Stimulated activated CD8-positive, alpha-beta memory T cell treated with anti-CD3 and anti-CD28 coated beads, Interleukin-12 subunit alpha, Interleukin-12 subunit beta, amount 100 ng/mL, for 24 hours (primary cell): ENCODE data around the gene GLIS1.

Experiments
- DNase-seq: peaks from one replicate; pipeline ENCODE4 v3.0.0-alpha.2; 2020; ENCODE audit errors: extremely low read depth

GLIS1 gene

DNA sequence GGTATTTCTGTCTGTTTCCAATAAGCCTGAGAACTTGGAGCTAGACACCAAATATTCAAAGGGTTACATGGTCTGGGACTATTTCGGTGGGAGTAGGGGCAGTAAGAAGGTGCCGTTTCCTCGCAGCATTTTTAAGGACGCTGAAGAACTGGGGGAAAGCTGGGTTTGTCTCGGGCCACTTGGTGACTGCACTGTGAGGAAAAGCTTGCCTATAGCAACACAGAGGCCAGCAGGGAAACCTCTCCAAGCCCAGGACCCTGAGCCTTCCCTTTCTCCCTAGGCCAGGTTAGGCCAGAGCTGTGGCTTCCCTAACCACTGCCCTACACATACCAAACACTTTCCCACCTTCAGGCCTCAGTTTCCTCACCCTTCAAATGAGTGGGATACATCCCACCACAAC, 3.3 kb downstream of the GLIS1 start:
- DNase-seq: no peak

DNA sequence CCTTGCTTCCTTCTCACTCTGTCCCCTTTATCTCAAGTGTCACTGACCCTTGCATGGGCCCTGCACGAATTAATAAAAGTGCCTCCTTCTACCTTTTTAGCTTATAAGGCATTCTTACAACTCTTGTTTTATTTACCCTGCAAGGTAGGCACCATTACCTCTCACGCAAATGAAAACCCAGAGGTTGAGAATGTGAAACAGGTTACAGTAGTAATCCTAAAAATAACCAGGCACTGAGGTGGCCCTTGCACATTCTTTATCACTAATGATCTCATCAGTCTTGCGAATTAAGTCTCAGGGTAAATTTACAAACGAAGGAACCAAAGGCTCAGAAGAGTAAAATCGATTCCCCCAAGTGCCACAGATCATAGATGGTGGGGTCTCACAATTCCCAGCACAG, 3.7 kb downstream of the GLIS1 start:
- no peak for DNase-seq

DNA sequence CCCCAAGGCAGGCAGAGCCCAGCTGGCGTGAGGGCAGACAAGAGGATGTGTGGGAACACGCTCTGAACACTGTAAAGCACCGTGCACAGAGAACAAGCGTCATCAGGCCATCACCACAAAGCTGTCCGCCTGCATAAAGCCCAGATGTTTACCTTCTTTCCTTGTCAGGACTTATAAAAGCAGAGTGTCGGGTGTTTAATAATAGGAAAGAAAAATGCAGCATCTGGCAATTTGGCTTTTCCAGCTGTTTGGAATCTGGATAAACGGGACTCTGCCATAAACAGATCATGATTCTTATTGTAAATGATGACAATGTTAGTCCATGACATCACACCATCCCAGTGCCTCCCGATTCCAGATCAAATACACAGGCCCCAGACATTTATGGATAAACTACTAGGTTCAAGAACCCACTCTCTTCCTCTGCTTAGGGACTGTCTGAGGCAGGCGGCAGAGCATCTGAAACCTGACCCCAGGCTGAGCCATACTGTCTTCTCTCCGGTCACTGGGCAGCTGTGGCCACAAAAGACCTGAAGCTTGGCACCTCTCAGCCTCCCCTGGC, 4.2 kb downstream of the GLIS1 start:
- DNase-seq: no peak

DNA sequence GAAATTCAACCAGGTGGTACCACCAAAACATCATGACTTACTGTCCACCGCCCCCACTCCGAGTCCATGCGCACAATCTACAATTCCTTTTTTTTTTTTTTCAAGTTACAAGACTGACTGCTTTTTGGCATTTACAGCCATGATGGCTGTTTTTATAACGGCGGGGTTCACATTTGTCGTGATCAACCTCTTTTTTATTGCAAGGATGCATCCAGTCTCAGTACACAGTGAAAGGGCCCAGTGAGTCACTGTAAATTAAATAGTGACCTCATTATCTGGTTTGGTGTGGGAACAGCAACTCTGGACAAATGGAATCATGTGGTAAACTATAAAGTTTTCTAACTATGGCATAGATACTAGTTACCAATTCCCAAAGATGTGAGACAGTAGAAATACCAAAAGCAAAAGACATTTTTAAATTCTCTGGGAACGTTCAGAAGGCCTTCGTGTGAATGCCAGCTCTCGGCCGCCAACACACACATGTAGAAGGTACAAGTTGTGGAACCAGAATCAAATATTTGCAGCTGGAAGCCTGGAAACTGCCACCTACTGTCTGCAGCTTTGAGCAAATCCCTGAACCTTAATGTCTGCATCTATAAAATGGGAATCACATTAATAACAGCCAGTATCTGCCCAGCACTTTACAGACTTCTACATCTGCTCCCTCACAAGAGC, 4.9 kb downstream of the GLIS1 start:
- DNase-seq: no peak

DNA sequence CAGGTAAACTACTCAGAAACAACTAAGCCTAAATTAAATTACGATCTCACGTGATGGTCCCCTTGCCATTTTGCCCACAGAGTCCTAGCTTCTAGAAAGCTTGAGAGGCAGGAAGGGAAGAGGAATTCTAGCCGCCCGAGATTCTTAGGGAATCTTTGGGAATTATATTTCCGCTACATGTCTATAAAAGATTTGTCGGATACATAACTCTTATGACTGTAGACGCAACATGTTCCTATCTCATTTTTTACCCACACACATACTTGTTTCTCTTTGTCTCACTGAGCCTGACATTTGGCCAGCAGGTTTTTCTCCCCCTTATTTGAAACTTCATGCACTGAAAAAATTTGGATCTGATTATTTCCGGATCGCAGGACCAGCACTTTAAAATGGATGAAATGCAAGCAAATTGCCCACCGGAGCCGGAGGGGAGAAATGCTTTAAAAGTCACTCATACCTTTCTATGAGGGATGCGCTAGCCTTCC, 5.5 kb downstream of the GLIS1 start:
- no peak for DNase-seq

DNA sequence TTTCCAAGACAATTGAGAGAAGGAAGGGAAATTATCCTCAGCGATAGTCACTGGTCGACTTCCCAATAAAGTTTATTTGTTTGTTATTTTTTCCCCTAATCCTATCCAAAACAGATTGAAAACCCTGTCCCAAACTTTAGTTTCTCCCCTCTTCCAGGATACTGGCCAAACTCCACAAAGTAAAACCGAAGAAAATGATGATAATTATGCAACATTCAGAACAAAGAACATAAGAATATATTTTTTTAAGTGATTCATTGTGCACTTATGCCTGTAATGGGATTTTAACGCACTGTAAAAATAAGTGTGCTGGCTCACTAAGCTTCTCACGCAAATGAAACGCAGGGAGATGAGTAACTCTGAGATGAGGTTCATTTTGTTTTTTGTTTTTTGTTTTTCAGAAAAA, 6.0 kb downstream of the GLIS1 start:
- no peak for DNase-seq

DNA sequence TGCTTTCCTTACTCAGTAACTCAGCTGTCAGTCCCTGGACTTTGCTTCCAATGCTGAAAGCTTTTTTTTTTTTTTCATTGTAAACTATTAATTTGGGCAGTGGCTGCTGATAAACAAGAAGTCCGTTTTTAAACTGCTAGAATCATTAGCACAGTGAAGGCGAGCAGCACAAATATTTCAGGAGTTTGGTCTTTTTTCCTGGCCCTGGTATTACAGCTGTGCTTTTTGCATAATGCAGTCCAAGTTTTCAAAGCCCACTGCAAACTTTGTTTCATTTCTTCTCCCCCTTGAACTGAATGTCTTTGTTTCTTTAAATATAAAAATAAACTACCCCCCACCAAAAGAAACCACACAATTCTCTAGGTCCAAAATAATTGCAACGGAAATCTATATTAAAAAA, 6.6 kb downstream of the GLIS1 start:
- DNase-seq: no peak

DNA sequence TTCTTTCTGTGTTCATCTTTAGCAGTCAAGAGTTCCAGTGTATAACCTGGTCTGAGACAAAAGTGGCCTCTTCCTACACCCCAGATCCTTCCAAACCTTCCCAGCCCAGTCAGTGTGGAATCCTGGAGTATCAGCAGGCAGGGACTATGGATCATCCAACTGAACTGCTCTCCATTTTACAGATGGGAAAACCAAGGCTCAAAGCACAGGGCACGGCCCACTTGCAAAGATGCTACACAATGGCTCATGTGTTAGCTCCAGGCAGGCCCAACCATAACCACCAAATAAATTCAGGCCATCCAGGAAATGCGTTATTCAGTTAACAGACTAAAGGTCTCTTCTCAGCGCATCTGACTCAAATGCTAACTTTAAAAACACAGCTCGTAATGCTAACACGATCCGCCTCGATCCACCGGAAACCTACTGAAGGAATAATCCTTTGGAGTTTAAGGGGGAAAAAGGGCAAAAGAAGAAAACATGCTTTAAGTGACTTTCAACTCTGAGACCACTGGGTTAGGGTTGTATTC, 7.1 kb downstream of the GLIS1 start:
- no peak for DNase-seq

DNA sequence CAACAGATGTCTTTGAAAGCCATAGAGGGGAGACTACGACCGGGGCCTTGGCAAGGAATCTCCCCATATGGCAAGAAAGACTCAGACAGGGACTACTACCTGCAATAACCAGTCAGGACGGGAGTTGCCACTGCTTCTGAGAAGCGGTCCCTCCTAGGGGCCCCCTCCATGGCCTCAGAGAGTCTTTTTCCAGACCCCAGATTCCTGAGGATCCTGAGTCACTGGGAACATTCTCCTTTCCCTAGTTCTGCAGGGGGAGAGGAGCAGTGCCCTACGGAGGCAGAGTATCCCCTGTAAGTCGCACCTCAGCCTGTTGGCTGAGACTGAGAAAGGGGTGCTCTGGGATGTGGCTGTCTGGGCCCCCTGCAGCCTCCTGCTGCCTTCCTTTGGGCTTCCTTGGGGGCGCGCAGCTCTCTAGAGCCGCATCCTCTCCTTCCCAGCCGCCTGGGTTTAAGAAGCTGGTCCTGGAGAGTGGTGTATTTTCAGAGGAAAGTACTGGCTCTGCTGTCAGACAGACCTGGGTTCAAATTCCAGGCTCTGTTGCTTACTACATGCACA, 7.8 kb downstream of the GLIS1 start:
- DNase-seq: no peak

DNA sequence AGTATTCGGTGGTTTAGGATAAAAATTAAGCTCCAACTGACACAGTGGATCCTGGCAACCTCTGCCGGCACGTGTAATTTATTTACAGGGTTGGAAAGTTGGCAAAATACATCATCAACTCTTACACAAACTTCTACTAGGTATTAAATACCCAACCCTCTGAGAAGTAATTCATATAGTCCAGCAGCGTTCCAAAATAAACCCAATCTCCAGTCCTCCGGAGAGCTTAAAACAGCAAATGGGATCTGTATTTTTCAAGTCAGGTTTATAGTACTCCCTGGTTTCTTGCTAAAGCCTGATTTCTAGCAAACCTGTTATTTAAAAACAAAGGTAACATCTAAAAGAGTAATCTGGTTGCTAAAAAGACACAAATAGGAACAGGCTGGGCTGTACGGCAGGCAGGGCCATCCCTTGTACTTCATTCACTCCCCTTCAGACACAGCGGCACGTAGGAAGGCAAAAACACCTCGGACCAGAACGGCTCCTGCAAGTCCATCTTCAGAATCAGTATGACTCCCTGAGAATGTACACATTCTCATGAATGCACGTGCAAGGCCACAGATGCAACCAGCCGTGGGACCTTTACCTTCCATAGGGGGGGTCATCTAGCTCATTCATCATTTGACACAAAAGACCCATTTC, 8.6 kb downstream of the GLIS1 start:
- DNase-seq: no peak

DNA sequence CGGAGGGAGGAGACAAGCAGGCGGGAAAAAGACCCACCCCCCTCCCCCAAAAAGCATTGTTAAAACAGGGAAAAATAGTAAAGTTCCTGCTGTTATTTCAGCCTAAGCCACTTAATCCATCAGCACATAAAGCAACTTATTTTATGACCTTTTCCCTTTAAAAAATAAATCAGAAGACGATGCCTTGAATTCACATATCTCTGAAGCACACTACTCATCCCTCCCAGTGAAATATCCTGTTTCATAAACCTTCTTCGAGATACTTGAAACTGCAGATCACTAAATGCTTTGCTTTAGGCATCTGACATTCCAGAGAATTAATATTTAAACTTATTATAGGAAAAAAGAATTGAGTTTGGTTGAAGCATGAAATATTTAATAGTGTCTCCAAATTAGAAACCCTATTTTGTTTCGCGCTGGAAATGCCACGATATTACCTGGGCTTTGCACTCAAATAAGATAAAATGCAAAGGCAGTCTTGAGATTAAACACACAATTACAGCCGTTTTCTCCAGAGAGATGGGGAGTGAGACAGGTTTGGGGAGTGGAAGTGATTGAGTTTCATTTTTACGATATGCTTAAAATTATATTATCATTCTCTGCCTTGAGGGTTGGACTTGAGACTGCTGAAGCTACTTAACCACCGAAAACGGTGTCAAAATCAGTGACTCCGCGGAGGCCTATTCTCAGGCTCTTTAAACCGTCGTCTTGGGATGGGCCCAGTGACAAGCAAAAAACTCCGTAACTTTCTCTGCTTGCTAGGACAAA, 9.3 kb downstream of the GLIS1 start:
- DNase-seq: no peak

DNA sequence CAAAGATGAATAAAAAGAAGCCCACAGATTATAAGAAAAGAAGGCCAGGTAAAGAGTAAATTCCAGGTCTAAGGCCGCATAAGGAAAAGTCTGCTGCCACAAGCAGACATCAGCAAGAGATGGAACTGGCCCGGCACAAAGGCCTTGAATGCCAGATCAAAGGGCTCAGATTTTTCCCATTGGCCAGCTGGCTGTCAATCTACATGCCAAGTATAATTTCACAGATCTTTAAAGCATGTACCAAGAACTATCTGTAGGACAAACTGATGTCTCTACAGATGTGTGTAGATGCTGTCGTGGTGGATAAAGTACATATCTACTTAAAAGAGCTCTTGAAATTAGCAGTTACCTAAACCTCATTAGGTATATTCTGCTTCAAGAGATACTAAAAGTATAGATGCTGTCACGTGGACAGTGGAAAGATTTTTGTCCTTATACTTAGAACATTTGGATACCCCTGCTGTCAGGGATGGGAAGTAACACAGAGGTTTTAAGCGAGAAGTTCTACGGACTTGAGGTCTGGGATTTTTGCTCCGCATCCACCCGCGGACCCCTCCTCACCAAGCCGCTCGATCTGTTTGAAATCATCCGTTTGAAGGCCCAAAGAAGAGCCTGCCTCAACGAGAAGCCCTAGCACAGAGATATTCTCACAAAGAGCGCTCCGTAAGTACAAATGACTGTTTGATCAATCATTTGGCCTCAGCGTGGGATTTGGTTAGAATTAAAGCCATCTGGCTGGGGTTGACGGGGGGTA, 10.1 kb downstream of the GLIS1 start:
- no peak for DNase-seq

DNA sequence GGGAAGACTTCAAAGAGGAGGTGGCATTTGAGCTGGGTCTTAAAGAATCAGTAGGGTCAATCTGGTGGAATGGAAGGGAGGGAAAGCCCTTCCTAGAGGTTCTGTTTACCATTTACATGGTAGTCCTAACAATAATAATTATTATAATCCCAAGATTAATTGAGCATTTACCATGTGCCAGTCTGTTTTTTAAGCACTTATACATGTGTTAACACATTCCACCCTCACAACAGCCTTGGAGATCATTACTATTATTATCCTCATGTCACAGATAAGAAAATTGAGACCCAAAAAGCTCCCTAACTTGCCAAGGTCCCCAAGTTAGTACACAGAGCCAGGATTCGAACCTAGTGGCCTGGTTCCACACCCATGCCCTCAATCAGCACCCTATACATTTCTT, 10.8 kb downstream of the GLIS1 start:
- no peak for DNase-seq

DNA sequence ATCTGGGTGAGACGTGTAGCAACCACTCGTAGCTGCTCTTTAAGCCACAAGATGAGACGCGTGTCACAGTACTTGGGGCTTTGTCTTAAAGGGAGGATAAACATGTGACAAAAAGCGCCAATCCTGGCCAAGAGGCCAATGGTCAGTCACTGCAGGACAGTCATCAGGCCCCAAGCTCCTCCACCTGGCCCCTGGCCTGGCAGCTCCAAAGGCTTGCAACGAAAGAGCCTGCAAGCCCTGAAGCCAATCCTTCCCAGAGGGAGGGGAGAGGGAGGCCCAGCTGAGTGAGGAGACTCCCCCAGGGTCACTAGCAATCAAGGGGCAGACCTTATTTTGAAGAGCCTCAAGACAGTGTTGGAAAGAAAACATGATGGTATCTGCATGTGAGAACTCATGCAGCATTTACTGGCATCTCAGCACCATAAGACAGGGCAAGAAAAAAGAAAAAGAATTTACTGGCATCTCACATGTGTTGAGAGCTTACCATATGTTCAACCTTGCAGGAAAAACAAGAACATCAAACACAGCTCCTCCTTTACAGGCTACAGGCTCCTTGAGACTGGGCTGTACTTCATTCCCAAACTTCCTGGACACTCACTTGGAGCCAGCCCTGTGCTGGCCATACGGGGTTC, 11.4 kb downstream of the GLIS1 start:
- DNase-seq: no peak

DNA sequence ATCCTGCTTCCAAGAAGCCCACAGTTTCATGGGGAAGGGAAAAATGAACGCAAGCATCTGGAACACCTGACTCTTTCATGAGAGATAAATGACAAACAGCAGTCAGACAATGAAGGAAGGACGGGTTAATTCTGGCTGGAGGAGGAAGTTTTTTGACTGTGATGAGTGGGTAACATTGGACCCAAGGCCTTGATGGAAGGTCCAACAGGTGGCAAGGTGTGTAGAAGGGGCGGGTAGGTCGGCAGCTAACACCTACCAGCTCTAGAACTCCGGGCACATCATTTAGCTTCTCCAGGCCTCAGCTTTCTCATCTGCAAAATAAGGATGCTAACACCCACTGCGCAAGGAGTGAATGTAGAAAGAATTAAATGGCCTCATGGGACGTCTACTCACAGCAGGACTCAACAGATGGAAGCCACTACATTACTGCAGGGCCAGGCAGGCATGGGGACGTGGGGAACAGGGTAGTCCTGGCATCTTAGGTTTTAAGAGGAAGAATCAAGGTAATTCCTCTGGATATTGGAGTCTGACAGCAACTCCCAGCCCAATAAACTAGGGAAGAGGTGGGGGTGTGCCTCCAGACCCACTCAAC, 12.9 kb downstream of the GLIS1 start:
- DNase-seq: no peak

DNA sequence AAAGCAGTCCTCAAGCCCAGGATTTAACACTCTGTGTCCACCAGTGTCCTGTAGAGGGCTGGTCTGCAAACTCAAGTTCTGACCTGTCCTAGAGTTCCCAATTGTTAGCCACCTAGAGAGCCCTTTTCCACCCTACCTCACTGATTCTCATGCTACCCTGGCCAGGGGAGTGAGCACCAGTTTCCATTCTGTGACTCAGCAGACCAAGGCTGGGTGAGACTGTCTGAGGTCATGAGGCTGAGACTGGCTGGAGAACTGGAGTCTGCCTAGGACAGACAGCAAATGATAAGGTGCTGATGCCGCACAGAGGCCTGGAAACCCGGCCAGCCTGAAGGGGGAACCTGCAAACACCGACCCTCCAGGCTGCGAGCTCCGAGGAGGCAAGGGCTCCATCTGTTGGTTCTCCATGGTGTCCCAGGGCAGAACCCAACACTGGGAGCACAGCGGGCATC, 13.7 kb downstream of the GLIS1 start:
- no peak for DNase-seq

DNA sequence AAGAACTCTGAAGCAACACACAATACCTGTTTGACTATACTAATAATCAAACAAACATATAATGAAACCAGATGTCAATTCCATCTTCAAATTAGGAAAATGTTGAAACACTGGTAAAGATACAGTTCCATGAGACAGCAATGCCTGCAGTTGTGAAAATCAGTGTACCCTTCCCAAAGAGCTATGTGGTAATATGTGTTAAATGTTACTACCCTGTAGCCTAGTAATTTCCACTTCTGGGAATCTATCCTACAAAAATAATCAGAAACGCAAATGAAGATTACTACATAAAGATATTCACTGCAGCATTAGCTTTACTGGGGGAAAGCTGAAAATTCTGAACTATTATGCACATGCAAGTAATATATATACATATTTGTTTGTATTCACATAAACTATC, 16.9 kb downstream of the GLIS1 start:
- DNase-seq: no peak

DNA sequence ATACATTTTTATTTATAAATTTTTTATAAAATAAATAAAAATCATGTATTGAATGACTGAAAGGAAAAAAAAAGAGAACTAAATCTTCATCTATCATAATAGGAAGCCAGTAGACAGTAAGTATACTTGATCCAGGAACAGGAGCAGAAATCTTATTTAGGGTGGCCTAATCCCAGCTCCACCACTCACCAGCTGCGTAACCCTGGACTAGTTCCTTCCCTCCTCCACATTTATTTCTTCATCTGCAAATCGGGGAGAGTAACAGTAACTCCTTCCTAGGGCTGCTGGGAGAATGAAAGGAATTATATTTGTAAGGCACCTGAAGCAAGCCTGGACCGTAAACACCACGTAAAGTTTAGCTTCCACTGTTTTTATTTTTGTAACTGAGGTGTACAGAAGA, 17.9 kb downstream of the GLIS1 start:
- DNase-seq: no peak

DNA sequence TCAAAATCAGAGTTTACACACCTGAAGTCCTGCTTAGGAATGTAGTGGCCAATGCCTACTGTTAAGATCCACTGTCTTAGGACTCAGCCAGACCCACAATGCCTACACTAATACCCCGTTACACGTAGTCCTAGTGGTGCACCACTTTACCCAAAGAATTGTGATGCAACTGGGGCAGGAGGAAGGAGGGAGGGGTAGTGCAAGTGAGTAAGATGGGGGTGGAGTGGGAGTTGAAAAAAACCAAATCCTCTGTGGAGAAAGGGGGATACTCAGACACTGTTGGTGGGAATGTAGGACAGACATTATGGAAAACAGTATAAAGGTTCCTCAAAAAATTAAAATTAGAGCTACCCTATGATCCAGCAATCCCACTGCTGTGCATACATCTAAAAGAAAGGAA, 19.5 kb downstream of the GLIS1 start:
- no peak for DNase-seq

DNA sequence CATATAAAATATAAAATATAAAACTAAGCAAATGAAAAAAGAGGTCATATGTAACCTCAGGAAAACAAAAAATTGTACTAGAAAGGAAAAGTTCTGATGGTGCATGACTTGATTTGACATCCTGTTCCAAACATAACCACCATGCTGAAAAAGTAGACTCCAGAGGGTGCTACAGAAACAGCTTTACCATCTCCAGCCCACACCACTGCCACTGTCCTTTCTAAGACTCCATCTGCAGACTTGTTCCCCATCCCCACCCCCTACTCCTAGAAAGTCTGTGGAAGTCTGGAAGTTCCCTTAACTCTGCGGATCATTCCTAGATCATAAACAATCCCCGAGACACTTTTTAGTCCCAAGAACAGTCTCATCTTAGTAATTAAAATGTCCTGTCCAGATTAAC, 20.5 kb downstream of the GLIS1 start:
- DNase-seq: no peak
